HCT116 (cell line): ENCODE measurements around the gene S100A13. TPM values are rescaled to one million over a fixed set of nuclear protein-coding genes. Genes with fewer than 3 reads are reported as not detected.

ENCODE experiments used
- ATAC-seq: fragments of 200-7000 bp; cut with Tn5 transposase; 2 replicates; pipeline ENCODE4 v1.9.1; 2020; ENCODE audit warnings: mild to moderate bottlenecking, moderate library complexity
- BruUV-seq: library from RNA; stranded (reverse); fragments of 400-500 nt; replicated peaks from 2 replicates; lab custom pipeline; 2021; lab: Mats Ljungman, UMichigan
- CTCF ChIA-PET: fragments of 300-600 bp; sonication (Branson Sonifier 250); formaldehyde crosslinking; loops from one replicate; lab custom pipeline; 2021; ENCODE audit warnings: antibody characterized with exemption; lab: Charles Lee
- POLR2A ChIA-PET: fragments of 300-600, 350-600 bp; sonication (Branson Sonifier 250); formaldehyde crosslinking; loops from one replicate; lab custom pipeline; 2021; ENCODE audit warnings: antibody characterized with exemption; lab: Charles Lee
- RAD21 ChIA-PET, 2 experiments: fragments of 300-600 bp; sonication (Branson Sonifier 250); formaldehyde crosslinking; loops; one replicate each; lab custom pipeline; 2023; ENCODE audit warnings: low total read pairs in 2 of 2; ENCODE audit not compliant: uncharacterized antibody in 2 of 2, unreplicated experiment in 2 of 2, low non-redundant PET in 1 of 2; lab: Charles Lee
- DNase-seq: peaks from one replicate; pipeline ENCODE4 v3.0.0-alpha.2; 2010; ENCODE audit warnings: low read depth, low spot score
- H2AFZ ChIP-seq: fragments of 200-600 bp; shearing (Covaris generic), sonication (generic); 2 replicates; pipeline ENCODE4 v1.6.1; 2017; ENCODE audit warnings: low read depth, mixed run types, mixed read lengths, antibody characterized with exemption, low read length; ENCODE audit not compliant: poor library complexity, severe bottlenecking
- H3K27ac ChIP-seq: 2 replicates; pipeline ENCODE4 v1.5.1; 2012; ENCODE audit warnings: low read depth, low read length
- H3K27me3 ChIP-seq: fragments of 200-600 bp; sonication (generic); 2 replicates; pipeline ENCODE4 v1.6.1; 2016; ENCODE audit warnings: mixed run types, low read length, mixed read lengths; ENCODE audit not compliant: insufficient read depth
- H3K36me3 ChIP-seq, 2 experiments: fragments of 200-500 bp in 1 of 2; fragments of 200-600 bp in 1 of 2; sonication (Bioruptor generic) in 1 of 2; sonication (generic) in 1 of 2; 2 replicates each; pipeline versions ENCODE4 v1.5.1 to v1.6.1; 2014 to 2016; ENCODE audit warnings: low read length in 2 of 2, inconsistent platforms in 1 of 2, mixed read lengths in 1 of 2, mixed run types in 1 of 2; ENCODE audit not compliant: insufficient read depth in 2 of 2, control insufficient read depth in 1 of 2
- H3K4me1 ChIP-seq, 2 experiments: fragments of 200-600 bp in 1 of 2; sonication (generic) in 1 of 2; 2 replicates each; pipeline versions ENCODE4 v1.5.1 to v1.6.1; 2012 to 2017; ENCODE audit warnings: low read length in 2 of 2, inconsistent platforms in 1 of 2, mild to moderate bottlenecking in 1 of 2, mixed read lengths in 1 of 2, mixed run types in 1 of 2, moderate library complexity in 1 of 2; ENCODE audit not compliant: insufficient read depth in 2 of 2, control insufficient read depth in 1 of 2
- H3K4me2 ChIP-seq: fragments of 200-600 bp; sonication (generic); 2 replicates; pipeline ENCODE4 v1.6.1; 2017; ENCODE audit warnings: mixed run types, low read length, mixed read lengths
- H3K4me3 ChIP-seq, 2 experiments: fragments of 200-600 bp in 1 of 2; sonication (generic) in 1 of 2; replicated peaks in 1 of 2; 2 replicates each; pipeline ENCODE4 v1.5.1; 2011 to 2016; ENCODE audit warnings: low read length in 2 of 2, control low read depth in 1 of 2, low read depth in 1 of 2, mild to moderate bottlenecking in 1 of 2, mixed read lengths in 1 of 2, mixed run types in 1 of 2
- H3K79me2 ChIP-seq: fragments of 200-600 bp; sonication (generic); 2 replicates; pipeline ENCODE4 v1.6.1; 2017; ENCODE audit warnings: mild to moderate bottlenecking, mixed run types, low read length, moderate library complexity, mixed read lengths; ENCODE audit not compliant: insufficient read depth
- H3K9ac ChIP-seq: fragments of 200-600 bp; sonication (generic); 2 replicates; pipeline ENCODE4 v1.6.1; 2016; ENCODE audit warnings: low read length, mixed read lengths
- H3K9me2 ChIP-seq: fragments of 200-600 bp; sonication (generic), shearing (Covaris generic); 2 replicates; pipeline ENCODE4 v1.6.1; 2017; ENCODE audit warnings: mixed run types, mild to moderate bottlenecking, moderate library complexity; ENCODE audit not compliant: insufficient read depth
- H3K9me3 ChIP-seq, 2 experiments: fragments of 200-500 bp in 1 of 2; fragments of 200-600 bp in 1 of 2; sonication (Bioruptor generic) in 1 of 2; sonication (generic) in 1 of 2; 2 replicates each; pipeline ENCODE4 v1.6.1; 2014 to 2017; ENCODE audit warnings: low read length in 2 of 2, mixed read lengths in 2 of 2, inconsistent platforms in 1 of 2, low read depth in 1 of 2, mild to moderate bottlenecking in 1 of 2, mixed run types in 1 of 2, moderate library complexity in 1 of 2; ENCODE audit not compliant: control insufficient read depth in 1 of 2, insufficient read depth in 1 of 2
- H4K20me1 ChIP-seq: fragments of 200-600 bp; sonication (generic), shearing (Covaris generic); 2 replicates; pipeline ENCODE4 v1.6.1; 2017; ENCODE audit warnings: mixed run types, mild to moderate bottlenecking, moderate library complexity; ENCODE audit not compliant: insufficient read depth
- CBX3 ChIP-seq: IDR thresholded peaks from 2 replicates; pipeline ENCODE4 v1.6.1; 2012; ENCODE audit warnings: low read depth
- EGR1 ChIP-seq: IDR thresholded peaks from 2 replicates; pipeline ENCODE4 v1.6.1; 2012; ENCODE audit warnings: low read depth
- EZH2 ChIP-seq: fragments of 200-600 bp; sonication (generic); IDR thresholded peaks from 2 replicates; pipeline ENCODE4 v1.6.1; 2017; ENCODE audit warnings: antibody characterized with exemption, mixed run types
- EZH2phosphoT487 ChIP-seq: fragments of 200-600 bp; IDR thresholded peaks from 2 replicates; pipeline ENCODE4 v1.6.1; 2018; ENCODE audit warnings: antibody characterized with exemption, borderline replicate concordance
- FOSL1 ChIP-seq: IDR thresholded peaks from 2 replicates; pipeline ENCODE4 v1.6.1; 2012; ENCODE audit warnings: low read depth
- JUND ChIP-seq: IDR thresholded peaks from 2 replicates; pipeline ENCODE4 v1.6.1; 2012
- POLR2A ChIP-seq: IDR thresholded peaks from 2 replicates; pipeline ENCODE4 v1.7.0; 2011; ENCODE audit warnings: borderline replicate concordance; ENCODE audit not compliant: insufficient read depth, insufficient read length; ENCODE audit errors: extremely low read depth
- POLR2AphosphoS5 ChIP-seq: IDR thresholded peaks from 2 replicates; pipeline ENCODE4 v1.6.1; 2011; ENCODE audit warnings: mild to moderate bottlenecking, low read depth, low read length, moderate library complexity
- RAD21 ChIP-seq: IDR thresholded peaks from 2 replicates; pipeline ENCODE4 v1.6.1; 2012; ENCODE audit warnings: low read depth, mild to moderate bottlenecking
- SIN3A ChIP-seq: IDR thresholded peaks from 2 replicates; pipeline ENCODE4 v1.6.1; 2012; ENCODE audit warnings: low read depth
- SP1 ChIP-seq: IDR thresholded peaks from 2 replicates; pipeline ENCODE4 v1.6.1; 2012; ENCODE audit warnings: low read depth
- SRF ChIP-seq: IDR thresholded peaks from 2 replicates; pipeline ENCODE4 v1.6.1; 2012; ENCODE audit warnings: low read depth
- TCF7L2 ChIP-seq: IDR thresholded peaks from 2 replicates; pipeline ENCODE4 v1.7.0; 2011; ENCODE audit warnings: borderline replicate concordance, inconsistent platforms; ENCODE audit not compliant: insufficient read depth, insufficient read length; ENCODE audit errors: extremely low read depth
- YY1 ChIP-seq: IDR thresholded peaks from 2 replicates; pipeline ENCODE4 v1.6.1; 2011; ENCODE audit warnings: low read length, low read depth, moderate library complexity, mild to moderate bottlenecking; ENCODE audit not compliant: insufficient replicate concordance; ENCODE audit errors: extremely low read depth
- ZFX ChIP-seq: fragments of 450-650 bp; IDR thresholded peaks from 2 replicates; pipeline ENCODE4 v1.6.1; 2017
- intact Hi-C: fragments of 100-400 bp; cut with micrococcal nuclease; formaldehyde crosslinking; loops from 2 replicates; pipeline ENCODE4 v1.10.0; 2022
- total RNA-seq: library from RNA; stranded (reverse); gene quantifications from one replicate; pipeline ENCODE4 v1.2.1, GENCODE V29; 2021; ENCODE audit not compliant: unreplicated experiment
- TF ChIP-seq, protein P1 (sequence below): IDR thresholded peaks from 2 replicates; pipeline ENCODE4 v1.6.1; 2012
- TF ChIP-seq, protein P2 (sequence below), 3 experiments: fragments of 200-600 bp in 1 of 3; sonication (generic) in 1 of 3; IDR thresholded peaks in 2 of 3; conservative IDR thresholded peaks in 1 of 3; 2 replicates each; pipeline ENCODE4 v1.5.1; 2012 to 2017; ENCODE audit warnings: low read depth in 2 of 3, low read length in 2 of 3, antibody characterized with exemption in 1 of 3, borderline replicate concordance in 1 of 3, control low read depth in 1 of 3, mild to moderate bottlenecking in 1 of 3, mixed read lengths in 1 of 3, mixed run types in 1 of 3, moderate library complexity in 1 of 3; ENCODE audit not compliant: insufficient read depth in 1 of 3

Gene S100A13
- total RNA-seq, 1 experiment from 2014 or later, result 143 TPM

GRCh38 chr1:153659175-153659534 is 31.9 kb upstream of the S100A13 start:
- peaks cover 28 to 33% of the 10 kb centered on the region in 2 experiments for H3K36me3 ChIP-seq
- intact Hi-C loops, result no loop called here
- ChIA-PET POLR2A (interaction anchor here (0.9 to 1.7 kb wide), 5 partner anchors 9 to 116 kb away, joined by 3 to 8 read pairs (median 3); partner anchors contain the start of genes CHTOP and SLC27A3), CTCF (interaction anchor here (1.6 kb wide), 1 partner anchor 87 kb away, joined by 5 read pairs; no protein-coding TSS in a partner anchor), RAD21 (no interaction called here)
- no peaks in the 10 kb centered on the region for H3K9me3 ChIP-seq
- ATAC-seq, result no peak
- no TSS peak for BruUV-seq
- no peak overlapping the region for H2AFZ ChIP-seq
- H4K20me1 ChIP-seq, result no peaks in the 10 kb centered on the region; the same call in 1 of the 2 replicates
- peak overlapping the region; percentile 67 for H3K9ac ChIP-seq
- peak overlapping the region; percentile 79 for H3K4me2 ChIP-seq
- DNase-seq, result no peak
- peaks cover 16% of the 10 kb centered on the region for H3K79me2 ChIP-seq
- TF ChIP-seq TCF7L2 (no peak), EZH2phosphoT487 (no peak), CBX3 (no peak), EZH2 (no peak), YY1 (no peak), FOSL1 (no peak)
- H3K4me3 ChIP-seq, result peak overlapping the region; percentile 73 to 88
- no peaks in the 10 kb centered on the region for H3K27me3 ChIP-seq
- H3K9me2 ChIP-seq, result no peaks in the 10 kb centered on the region
- H3K4me1 ChIP-seq, result peaks cover 10 to 22% of the 10 kb centered on the region in 2 experiments; a peak in 3 of 4 replicates
- peak overlapping the region; percentile 80; the same call in 1 of the 2 replicates for H3K27ac ChIP-seq

GRCh38 chr1:153658400-153659174 is 31.3 kb upstream of the S100A13 start, which contains the start of gene SNAPIN:
SNAPIN (plus strand) TSS chr1:153658703; CDS start chr1:153658744, 41 bp downstream.
- H3K4me1 ChIP-seq, result peaks cover 10 to 22% of the 10 kb centered on the region in 2 experiments; a peak in 3 of 4 replicates
- peak within 1 kb of the TSS; percentile 67 for H3K9ac ChIP-seq
- peak; percentile 95 for ATAC-seq
- peak within 1 kb of the TSS; percentile 80 for H3K27ac ChIP-seq
- peaks cover 12% of the 10 kb centered on the region for H3K79me2 ChIP-seq
- peak within 1 kb of the TSS; percentile 79 for H3K4me2 ChIP-seq
- peak; percentile 69 for DNase-seq
- TSS peak; percentile 72 for BruUV-seq
- no peaks in the 10 kb centered on the region for H3K9me2 ChIP-seq
- no peaks in the 10 kb centered on the region for H3K9me3 ChIP-seq
- CTCF ChIA-PET, result interaction anchor here (1.6 kb wide), 1 partner anchor 86 kb away, joined by 5 read pairs; no protein-coding TSS in a partner anchor
- RAD21 ChIA-PET, result no interaction called here
- H3K27me3 ChIP-seq, result no peaks in the 10 kb centered on the region
- peak within 1 kb of the TSS; percentile 73 to 88 for H3K4me3 ChIP-seq
- peaks cover 22 to 27% of the 10 kb centered on the region in 2 experiments; a peak in 3 of 4 replicates for H3K36me3 ChIP-seq
- POLR2A ChIA-PET, result interaction anchor here (0.9 to 1.7 kb wide), 5 partner anchors 10 to 117 kb away, joined by 3 to 8 read pairs (median 3); partner anchors contain the start of genes CHTOP and SLC27A3
- H4K20me1 ChIP-seq, result no peaks in the 10 kb centered on the region; the same call in 1 of the 2 replicates
- intact Hi-C loops, result no loop called here
- no peak within 1 kb of the TSS for H2AFZ ChIP-seq
- TF ChIP-seq SP1, result peak; percentile 48; the same call in 1 of the 2 replicates
- TF ChIP-seq SRF, result 0 out of 2 replicates have a peak, but pooled peaks have one; percentile 19
- peak; percentile 68 for TF ChIP-seq POLR2AphosphoS5
- no peak for TF ChIP-seq JUND
- TF ChIP-seq ZFX, result peak; percentile 81
- TF ChIP-seq EZH2phosphoT487, result no peak
- TF ChIP-seq TCF7L2, result no peak
- no peak for TF ChIP-seq SIN3A
- no peak for TF ChIP-seq EZH2
- TF ChIP-seq, protein P1, sequence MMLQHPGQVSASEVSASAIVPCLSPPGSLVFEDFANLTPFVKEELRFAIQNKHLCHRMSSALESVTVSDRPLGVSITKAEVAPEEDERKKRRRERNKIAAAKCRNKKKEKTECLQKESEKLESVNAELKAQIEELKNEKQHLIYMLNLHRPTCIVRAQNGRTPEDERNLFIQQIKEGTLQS, result no peak
- peak; percentile 95 for TF ChIP-seq EGR1
- peak; percentile 84 for TF ChIP-seq YY1
- TF ChIP-seq POLR2A, result peak; percentile 38
- no peak for TF ChIP-seq FOSL1
- no peak for TF ChIP-seq RAD21
- TF ChIP-seq, protein P2, sequence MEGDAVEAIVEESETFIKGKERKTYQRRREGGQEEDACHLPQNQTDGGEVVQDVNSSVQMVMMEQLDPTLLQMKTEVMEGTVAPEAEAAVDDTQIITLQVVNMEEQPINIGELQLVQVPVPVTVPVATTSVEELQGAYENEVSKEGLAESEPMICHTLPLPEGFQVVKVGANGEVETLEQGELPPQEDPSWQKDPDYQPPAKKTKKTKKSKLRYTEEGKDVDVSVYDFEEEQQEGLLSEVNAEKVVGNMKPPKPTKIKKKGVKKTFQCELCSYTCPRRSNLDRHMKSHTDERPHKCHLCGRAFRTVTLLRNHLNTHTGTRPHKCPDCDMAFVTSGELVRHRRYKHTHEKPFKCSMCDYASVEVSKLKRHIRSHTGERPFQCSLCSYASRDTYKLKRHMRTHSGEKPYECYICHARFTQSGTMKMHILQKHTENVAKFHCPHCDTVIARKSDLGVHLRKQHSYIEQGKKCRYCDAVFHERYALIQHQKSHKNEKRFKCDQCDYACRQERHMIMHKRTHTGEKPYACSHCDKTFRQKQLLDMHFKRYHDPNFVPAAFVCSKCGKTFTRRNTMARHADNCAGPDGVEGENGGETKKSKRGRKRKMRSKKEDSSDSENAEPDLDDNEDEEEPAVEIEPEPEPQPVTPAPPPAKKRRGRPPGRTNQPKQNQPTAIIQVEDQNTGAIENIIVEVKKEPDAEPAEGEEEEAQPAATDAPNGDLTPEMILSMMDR (IDR thresholded peaks at IDR 0.05 in 2 of 3, conservative IDR thresholded peaks at IDR 0.05 in 1 of 3; ENCODE audit: borderline replicate concordance in 1 of 3, insufficient read depth in 1 of 3, low read depth in 2 of 3, low read length in 2 of 3), result no peak
